HG02642 (cell line): ENCODE measurements around the gene OPN1LW.
"Not testable (repeated sequence)": the region's sequence is repeated elsewhere in the genome, so short reads cannot be mapped to it uniquely, and the experiment has no call there.

Experiments used
- ATAC-seq: cut with Tn5 transposase; IDR thresholded peaks from one replicate; pipeline ENCODE4 v1.9.1; 2021; ENCODE audit warnings: mild to moderate bottlenecking; ENCODE audit not compliant: unreplicated experiment, poor library complexity

Gene OPN1LW

DNA sequence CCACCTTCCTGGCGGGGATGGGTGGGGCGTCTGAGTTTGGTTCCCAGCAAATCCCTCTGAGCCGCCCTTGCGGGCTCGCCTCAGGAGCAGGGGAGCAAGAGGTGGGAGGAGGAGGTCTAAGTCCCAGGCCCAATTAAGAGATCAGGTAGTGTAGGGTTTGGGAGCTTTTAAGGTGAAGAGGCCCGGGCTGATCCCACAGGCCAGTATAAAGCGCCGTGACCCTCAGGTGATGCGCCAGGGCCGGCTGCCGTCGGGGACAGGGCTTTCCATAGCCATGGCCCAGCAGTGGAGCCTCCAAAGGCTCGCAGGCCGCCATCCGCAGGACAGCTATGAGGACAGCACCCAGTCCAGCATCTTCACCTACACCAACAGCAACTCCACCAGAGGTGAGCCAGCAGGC lies at the start of gene OPN1LW:
OPN1LW (plus strand) TSS at position 234 of the 400 bp plus-strand sequence; CDS start at position 275, 41 bp downstream.
- ATAC-seq, result not testable (repeated sequence)

DNA sequence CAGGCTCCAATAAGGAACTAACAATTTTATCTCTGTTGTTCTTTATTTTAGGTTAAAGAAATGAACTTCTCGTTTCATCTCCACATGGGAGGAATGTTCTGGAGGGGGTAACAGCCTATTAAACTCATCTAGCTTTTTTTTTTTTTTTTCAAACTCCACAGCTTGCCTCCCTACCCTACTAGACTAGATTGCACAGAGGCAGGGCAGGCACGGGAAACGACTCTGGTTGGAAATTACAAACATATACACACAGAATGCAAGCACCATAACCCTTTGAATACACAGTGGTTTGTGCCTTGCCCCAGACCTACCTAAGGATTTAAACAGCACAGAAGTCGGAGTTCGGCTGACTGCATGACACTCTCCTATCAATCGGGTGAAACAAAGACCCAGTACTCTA lies 49.2 kb upstream of the OPN1LW start:
- no peak for ATAC-seq

DNA sequence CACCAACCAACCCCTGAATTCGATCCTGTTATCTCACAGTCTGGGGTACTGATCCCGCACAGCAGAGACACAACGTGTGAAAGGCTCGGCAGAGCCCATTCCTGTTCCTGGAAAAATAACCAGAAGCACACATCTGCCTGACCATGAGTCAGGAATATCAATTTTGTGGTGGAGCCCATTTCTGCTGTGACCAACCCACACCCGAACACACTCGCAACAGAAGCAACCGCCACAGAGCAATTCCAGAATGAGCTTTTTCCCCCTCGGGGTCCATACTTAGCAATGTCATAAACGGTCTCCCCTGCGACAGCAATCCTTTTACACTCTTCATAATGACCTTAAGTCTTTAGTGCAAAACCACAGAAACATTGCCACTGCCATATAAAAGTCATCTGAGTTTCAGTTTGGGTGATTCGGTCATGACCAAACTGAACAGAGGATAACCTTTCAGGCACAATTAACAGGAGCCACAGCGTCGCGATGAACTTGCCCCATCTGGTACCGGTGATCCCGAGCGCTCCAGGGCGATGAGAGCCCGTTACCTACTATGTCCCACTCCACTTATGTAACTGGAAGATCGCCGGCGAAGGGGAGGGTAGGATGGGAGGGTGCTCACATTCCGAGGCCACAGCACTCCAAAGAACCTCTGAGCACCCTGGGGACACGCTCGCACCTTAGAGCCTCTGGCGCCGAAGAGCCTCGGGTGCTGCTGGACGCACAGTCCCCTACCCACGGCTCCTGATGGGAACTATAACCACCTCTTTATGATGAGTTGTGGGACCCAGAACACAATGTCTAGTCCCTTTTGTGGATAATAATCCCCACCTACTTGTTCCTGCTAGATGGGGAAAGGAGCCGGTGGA lies 47.7 kb upstream of the OPN1LW start:
- no peak for ATAC-seq

DNA sequence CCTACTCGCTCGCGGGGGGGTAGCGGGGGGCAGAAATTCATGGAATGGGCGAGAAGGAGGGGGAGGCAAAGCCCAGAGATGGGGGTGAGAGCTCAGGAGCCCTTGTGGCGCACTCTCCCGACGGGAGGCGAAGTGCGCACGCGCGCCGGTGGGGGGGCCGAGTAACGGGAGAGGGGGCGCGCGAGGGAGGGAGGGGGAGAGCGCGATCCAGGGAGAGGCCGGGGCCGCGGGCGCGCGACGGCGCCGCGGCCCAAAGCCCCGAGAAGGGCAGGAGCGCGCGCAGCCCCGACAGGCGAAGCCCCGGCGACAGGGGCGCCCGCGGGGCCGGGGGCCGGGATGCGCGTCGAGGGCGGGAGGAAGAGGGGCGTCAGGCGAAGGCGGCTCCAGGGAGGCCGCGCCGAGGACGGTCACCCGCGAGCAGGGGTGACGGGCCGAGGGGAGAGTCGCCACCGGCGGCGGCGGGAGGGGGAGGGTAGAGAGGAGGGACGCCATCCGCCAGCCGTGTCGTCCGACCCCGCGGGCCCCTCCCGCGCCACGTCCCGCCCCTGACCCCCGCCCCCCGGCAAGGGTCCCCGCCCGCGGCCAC lies 46.9 kb upstream of the OPN1LW start:
- ATAC-seq, result peak; percentile 48

DNA sequence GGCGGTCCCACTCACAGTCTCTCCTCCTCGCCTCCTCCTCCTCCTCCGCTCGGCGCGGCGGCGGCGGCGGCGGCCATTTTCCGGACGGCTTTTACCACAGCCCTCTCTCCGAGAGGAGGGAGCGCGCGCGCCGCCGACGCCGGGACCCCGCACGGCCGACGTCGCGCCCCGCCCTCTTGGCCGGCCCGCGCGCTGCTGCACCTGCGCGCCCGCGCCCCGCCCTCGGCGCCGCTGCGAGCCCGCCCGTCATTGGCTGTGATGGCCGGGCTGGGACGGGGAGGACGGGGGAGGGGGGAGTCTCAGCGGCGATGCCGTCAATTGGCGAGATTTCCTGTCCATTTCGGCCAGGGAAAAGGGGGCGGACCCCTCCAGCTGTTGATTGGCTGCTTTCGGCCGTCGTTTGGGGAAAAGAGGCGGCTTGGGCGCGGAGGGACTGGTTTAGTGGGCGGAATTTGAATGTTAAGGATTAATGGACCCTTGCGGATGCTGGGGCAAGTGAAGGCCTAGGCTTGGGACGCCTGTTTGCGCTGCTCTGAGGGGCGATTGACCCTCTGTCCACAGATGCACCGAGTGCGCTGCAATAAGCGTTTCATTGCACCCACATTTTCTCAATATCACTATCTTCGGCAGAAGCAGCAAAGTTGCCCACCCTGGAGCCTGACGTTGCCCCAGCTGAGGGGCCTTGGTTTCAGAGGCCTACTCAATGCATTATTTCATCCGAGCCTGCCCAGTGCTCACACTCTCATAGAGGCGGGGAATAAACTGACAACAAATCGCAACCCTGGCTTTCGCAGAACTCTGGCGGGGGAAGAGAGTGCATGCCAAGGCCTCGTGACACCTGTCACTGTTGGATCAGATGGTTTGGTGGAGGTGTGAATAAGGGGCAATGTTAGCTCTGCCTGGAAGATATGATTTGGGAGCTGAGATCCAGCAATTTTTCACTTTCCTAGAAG lies 46.2 kb upstream of the OPN1LW start, which contains the start of gene MECP2:
MECP2 (minus strand) TSS at position 129 of the 953 bp plus-strand sequence.
- peak; percentile 88 for ATAC-seq

DNA sequence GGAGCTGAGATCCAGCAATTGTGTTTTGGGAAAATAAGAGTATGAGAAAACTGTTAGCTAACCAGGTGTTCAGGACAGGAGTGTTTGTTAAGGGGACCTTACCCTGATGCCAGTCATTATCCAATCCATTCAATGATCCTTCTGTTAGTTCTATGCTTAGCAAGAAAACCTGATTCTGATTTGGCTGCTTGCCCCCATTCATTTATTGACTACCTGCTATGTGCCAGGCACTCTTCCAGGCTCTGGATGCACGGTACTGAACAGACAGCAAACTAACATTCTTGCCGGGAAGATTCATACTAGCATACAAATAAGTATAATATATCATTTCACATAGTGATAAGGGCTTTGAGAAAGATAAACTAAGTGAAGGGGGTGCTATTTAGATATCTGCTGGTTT lies 45.5 kb upstream of the OPN1LW start:
- no peak for ATAC-seq

DNA sequence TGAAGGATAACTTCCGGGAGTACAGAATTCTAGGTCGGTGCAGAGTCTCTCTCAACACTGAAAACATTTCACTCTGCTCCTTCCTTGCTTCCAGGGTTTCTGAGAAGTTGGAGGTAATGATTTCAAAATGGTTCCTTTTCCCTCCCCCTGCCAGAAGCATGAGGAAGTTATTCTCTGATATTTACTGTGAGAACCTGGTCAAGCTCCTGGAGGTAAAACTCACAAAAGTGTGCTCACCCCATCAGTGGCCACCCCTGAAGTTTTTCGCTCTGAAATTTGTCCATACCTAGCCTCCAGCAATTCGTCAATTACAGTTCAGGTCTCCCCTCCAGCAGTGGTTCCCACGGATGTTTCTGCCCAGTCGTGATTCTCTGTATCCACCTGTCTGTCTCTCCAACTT lies 30.3 kb upstream of the OPN1LW start:
- no peak for ATAC-seq

DNA sequence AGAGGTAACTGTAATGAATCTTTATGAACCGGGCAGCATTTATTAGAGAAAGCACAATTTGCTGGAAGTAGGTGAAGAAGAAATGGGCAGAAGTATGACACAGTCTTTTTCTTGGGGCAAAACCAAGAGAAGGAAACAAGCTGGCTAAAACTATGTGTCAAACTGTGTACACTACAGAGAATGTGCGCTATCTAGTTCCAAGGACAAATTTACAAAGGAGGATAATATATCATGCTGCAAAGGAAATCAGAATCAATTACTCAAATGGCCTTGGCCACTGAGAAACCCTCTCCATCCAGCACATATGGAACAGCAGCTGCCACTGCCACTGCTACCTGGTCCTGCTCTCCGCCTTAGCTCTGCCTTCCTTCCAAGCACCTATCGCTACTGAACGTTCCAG lies 29.4 kb upstream of the OPN1LW start:
- ATAC-seq, result no peak

DNA sequence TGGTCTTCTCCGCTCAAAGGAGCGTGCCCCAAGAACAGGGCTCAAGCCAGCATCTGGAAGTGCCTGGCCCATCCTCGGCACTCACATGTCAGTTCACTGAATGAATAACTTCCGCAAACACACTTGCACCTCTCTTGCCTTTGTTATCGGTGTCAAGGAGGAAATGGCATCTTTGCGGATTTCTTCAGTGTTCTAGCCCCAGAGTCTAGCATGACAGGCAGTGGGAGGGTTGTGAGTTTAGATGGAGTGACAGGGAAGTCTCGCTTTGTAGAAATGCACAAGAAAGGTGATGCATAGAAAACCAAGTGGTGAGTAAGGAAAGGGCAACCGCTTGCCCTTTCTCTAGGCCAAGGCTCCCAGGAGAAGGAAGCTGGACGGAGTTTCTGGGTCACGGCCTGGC lies 29.0 kb upstream of the OPN1LW start:
- ATAC-seq, result no peak

DNA sequence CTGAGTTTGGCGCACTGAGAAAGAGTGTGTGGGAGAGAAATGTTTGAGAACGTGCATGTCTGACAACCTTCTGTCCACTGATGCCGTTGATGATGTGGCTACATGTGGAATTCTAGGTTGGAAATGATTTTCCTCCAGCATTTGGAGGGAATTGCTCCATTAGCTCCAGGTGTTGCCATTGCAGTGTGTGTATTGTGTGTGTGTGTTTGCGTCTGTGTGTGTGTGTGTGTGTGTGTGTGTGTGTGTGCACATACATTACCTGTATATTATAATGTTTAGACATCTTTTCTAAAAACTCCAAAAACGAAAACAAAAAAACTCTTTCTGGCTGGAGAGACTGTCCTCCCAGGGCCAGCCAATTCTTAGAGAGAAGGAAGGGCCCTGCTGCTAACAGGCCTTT lies 28.3 kb upstream of the OPN1LW start:
- no peak for ATAC-seq

DNA sequence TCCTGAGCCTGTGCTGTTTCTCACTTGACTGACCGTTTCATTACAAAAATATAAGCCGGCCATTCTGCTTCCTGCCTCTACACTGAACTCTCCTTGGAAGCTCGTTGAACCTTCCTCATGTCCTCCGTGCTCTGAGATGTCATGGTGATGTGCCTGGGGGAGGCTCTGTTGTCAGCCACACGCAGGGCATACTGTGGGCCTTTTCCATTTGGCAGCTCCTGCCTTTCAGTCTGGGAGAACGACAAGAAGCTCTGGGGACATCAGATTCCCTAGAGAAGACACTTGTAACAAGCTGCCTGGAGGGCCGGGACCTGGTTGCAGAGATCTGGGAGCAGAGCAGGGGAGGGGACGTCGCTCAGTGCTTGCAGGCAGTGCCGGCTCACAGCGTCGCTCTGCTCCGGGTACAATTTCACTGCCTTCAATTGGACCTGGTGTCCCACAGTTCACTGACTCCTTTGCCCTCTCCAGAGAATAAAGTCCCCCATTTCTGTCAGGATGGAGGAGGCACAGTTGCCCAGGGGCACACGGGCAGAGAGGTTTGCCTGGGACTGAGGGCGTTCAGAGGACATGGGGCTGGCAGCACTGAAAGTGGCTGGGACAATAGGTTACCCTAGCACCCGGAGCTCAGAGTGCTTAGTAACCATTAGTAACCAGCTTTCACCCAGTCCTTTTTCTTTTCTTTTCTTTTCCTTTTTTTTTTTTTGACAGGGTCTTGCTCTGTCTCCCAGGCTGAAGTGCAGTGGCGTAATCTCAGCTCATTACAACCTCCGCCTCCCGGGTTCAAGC lies 27.4 kb upstream of the OPN1LW start:
- ATAC-seq, result no peak

DNA sequence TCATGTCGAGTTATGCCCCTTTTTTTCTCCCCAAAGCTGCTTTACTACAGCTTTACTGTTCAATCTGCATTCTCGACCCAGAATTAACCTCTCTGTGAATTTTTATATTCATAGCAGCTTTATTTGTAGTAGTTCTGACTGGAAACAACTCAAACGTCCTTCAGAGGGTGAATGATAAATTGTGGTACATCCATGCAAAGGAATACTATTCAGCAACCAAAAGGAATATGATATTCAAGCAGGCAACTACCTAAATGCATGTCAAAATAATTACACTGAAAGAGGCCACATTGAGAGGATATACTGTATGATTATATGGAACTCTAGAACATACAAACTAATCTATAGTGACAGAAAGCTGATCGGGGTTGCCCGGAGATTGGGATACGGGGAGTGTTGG lies 26.5 kb upstream of the OPN1LW start:
- ATAC-seq, result no peak

DNA sequence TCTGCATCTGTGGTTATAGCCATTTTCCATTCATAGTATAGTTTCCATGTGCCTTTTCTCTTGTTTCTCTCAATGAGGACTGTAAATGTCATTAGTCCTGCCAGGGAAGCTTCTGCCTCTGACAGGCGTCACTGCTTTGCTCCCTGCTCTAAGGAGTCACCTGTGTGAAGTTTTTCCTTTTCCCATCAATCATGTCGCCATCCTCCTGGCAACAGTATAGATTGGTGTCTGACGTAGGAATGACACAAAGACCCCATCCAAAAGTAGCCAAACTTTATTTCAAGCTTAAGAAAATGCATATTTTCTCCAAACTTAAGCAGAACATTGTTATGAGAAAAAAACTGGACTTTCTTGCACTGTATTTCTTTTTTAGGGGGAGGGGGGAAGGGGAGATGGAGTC lies 23.5 kb upstream of the OPN1LW start:
- ATAC-seq, result no peak

DNA sequence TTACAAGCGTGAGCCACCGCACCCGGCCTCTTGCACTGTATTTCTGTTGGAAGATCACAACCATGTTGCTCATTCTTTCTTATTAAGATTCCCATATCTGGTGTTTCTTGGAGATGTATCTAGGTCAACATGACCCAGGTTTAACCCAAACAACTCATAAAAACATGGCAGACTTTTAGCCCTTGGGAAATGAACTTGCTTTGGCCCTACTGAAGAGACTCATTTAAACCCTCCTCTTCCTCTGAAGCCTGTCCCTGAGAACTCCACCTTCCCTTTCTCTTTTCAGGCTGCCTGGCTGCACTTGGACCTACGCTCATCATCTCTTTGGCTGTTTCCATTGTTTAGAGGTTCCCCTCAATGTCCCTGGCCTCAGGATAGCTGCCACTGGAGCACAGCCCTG lies 22.8 kb upstream of the OPN1LW start:
- ATAC-seq, result no peak

DNA sequence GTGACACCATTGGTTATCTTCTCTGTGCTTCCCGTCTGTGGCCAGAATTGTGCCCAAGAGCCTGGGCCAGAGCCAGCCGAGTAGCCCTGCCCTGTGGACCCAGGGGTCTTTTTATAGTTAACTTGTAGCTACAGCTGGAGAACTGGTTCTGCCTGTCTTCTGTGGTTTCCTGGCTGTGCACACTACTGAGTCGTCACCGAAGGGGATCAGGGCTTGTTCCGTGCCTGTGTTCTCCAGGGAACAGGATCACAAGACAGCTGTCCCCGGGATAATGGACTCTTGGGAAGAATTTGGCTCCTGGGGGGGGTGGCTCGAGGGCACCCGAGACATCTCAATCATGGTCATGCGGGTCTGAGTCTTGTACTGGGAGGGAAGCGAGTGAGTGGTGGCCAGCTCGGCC lies 22.1 kb upstream of the OPN1LW start:
- no peak for ATAC-seq

DNA sequence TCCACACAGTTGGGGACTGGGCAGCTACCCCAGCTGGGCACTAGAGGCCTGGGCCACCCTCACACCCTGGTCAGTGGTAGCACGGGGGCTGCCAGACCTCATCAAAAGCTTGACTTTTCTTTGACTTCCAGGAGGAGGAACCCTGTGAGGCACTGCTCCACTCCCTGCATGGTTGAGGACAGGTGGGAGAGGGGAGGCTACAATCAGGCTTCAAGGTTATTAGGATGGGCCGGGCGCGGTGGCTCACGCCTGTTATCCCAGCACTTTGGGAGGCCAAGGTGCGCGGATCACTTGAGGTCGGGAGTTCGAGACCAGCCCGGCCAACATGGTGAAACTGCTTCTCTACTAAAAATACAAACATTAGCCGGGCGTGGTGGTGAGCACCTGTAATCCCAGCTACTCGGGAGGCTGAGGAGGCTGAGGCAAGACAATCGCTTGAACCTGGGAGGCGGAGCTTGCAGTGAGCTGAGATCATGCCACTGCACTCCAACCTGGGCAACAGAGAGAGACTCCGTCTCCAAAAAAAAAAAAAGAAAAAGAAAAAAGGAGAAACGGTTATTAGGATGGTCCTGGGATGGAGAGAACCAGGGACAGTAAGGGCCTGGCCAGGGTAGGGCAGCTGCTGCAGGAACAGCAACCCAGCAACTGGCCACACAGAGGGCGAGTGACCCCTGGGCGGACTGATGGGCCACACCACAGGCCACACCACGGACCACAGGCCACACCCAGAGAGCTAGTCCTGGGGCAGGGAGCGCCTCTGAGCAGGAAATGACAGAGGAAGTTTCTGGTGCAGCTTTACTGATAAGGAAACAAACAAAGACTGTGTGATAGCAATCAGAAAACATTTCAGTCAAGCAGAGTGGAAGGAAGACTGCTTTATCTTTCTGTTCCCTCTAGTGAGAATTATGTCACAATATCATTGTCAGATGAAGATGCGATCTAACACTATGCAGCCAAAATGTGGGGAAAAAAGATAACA lies 20.5 kb upstream of the OPN1LW start:
- no peak for ATAC-seq

DNA sequence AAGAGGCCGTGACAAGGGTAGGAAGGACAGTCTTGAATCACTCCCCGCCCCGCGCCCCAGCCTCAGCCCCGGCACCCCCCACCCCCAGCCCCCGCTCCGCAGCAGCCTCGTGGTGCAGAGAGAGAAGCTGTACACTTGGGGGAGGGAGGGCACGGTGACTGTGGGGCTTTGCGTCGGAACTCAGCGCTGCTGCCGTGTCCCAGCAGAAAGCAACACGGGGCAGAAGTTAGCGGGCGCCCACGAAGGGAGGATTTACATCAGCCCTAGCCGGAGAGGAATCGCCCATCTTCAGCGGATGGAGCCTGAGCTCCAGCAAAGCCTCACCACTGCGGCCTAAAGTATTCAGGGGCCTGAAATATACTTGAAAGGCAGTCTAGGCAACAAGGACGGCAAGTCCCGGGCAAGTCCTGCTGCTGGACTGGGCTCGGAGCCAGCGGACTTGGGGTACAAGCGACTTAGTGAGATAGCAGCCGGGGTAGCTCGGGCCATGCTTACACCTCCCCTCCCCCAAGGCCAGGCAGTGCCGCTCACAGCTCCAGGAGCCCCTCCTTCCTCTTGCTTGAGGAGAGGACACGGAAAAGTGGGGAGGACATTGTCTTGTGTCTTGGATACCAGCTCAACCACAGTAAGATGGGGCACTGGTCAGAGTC lies 18.5 kb upstream of the OPN1LW start:
- ATAC-seq, result no peak

DNA sequence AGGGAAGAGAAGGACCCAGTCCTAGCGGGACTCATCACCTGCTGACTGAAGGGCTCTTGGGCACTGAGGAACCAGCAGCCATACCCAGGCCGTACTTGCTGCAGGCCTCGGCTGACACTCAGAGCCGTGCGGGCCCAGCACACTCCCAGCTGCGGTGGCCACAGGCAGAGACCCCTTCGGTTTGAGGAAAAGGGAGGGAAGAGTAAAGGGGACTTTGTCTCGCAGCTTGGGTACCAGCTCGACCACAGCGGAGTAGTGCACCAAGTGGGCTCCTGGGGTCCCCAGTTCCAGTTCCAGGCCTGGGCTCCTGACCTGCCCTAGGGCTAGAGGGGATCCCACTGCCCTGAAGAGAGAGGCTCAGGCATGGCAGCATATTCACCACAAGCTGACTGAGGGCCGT lies 17.9 kb upstream of the OPN1LW start:
- ATAC-seq, result no peak
